Dermis microvascular lymphatic vessel endothelial cell (primary cell): Measurements from ENCODE around the gene DOK6. TPM values are rescaled to one million over a fixed set of nuclear protein-coding genes. Genes with fewer than 3 reads are reported as not detected.

Experiments used
- DNase-seq, 2 donors: peaks; one replicate each; pipeline versions ENCODE4 v3.0.0 to v3.0.0-alpha.2; 2010; ENCODE audit warnings: low read depth in 2 of 2
- total RNA-seq: library from RNA; depleted of rRNA; stranded (reverse); fragments of >200 nt; gene quantifications from 2 replicates; pipeline ENCODE4 v1.2.1, GENCODE V29; 2014

The DOK6 gene
- total RNA-seq, 1 donor from 2014 or later: 0.51 TPM

GRCh38 chr18:69432847-69433246 is 32.2 kb downstream of the DOK6 start:
- DNase-seq: no peak

- no peak for DNase-seq
Measured at GRCh38 chr18:69435000-69435399, 34.3 kb downstream of the DOK6 start.

DNA sequence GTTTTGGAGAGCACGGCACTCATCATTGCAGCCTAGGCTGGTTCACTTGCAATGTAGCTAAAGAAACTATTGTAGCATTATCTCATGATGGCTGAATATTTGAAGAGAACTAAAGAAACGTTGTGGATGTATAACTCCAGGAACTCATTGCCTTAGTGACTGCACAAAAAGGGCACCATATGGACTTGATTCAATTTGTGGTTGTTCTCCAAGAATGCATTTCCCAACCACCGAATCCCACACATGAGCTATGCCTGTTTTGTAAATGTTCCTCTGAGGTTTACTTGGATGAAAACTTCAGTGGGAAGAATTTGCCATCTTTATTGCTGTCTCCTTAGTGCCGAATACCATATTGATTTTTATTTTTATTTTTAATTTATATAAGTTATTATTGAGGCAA is 43.5 kb downstream of the DOK6 start:
- DNase-seq: no peak

GRCh38 chr18:69447886-69448285 is 47.2 kb downstream of the DOK6 start:
- no peak for DNase-seq

- no peak for DNase-seq
Measured at GRCh38 chr18:69455125-69455524, 54.4 kb downstream of the DOK6 start.

- DNase-seq: no peak
Measured at GRCh38 chr18:69469444-69469919, 68.8 kb downstream of the DOK6 start.

DNA sequence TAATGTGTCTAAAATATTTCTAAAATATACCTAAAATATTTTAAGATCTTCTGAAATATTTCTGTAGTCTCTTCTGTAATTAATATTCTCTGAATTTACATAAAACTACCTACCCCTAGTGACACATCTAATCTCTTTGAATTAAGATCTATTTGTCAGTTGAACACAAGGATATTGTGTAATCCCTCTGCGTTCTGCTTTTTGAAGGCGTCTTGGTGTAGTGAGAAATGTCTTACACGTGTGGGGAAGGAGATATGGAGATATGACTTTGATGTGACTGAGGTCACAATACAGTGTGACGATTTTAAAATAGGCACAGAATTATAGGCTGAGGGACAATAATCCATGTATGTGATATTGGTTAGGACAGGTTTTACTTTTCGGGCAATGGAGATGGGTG is 79.8 kb downstream of the DOK6 start:
- no peak for DNase-seq

DNA sequence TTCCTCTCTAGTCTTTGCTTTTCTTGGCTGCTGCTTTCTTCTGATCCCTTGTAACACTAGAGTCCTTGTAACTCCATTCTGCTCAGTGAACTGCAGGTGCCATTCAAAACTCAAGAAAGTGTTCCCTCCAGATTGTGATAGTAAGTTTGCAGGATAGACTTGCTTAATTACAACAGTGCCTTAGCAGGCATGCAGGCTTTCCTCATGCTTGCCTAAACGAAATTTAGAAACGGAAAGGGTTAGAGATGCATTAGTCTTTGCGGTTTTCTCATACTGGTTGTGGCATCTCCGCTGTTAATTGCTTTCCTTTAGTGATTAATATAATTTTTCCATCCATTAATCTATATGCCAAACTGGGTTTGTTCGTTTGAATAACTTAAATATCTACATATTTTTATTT is 82.9 kb downstream of the DOK6 start:
- no peak for DNase-seq

GRCh38 chr18:69484699-69485396 is 84.2 kb downstream of the DOK6 start:
- peak; percentile 33 to 89 for DNase-seq

DNA sequence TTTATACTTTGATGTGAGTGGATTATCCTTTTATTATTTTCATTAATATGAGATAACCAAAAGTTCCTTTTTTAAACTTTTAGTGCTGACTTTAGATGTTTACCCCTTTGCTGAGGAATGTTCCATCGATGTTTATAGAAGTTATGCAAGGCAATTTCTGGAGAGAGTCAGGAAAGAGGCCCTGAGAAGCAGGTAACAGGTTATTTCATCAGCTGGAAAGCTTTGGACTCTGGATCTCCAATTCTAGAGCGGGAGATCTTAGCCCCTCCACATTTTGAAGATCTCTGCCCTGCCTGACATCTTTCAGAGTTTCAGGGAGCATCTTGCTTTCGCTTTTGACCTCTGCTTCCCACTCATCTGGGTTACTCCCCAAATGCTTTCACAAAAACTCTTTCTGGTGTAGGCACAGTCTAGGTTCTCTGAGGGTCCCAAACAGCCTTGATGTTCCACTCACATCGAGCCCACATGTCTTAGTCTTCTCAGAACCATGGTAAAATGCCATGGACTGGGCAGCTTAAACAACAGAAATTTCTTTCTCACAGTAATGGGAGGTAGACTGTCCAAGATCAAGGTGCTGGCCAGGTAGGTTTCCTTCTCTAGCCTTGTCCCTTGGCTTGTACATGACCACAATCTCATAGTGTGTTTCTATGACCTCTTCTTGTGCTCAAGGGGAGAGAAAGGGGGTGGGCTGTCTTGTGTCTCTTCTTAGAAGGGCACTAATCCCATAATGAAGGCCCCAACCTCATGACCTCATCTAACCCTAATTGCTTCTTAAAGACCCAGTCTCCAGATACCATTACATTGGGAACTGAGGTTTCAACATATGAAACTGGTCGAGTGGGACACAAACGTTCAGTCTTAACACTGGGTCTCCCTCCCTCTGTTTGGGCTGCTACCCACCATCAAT is 87.1 kb downstream of the DOK6 start:
- DNase-seq: no peak

DNA sequence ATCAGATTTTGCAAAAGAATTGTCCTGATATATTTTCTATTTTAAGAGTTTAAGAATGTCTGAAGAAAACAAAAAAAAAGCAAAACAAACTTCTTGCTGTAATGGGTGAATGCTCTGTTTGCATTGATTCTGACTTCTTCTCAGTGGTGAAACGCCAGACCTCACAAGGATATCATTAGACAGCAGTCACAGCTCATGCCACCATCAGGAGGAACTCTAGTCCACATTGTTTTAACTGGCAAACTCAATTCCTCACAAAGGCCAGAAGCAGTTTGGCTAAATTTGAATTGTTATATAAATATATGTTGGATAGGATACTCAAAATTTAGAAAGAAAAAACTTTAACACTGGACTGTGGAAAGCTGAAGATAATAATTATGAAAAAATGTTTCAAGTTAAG is 89.4 kb downstream of the DOK6 start:
- DNase-seq: no peak

- DNase-seq: no peak
Measured at GRCh38 chr18:69490813-69491212, 90.1 kb downstream of the DOK6 start.

GRCh38 chr18:69491576-69491975 is 90.9 kb downstream of the DOK6 start:
- DNase-seq: no peak

DNA sequence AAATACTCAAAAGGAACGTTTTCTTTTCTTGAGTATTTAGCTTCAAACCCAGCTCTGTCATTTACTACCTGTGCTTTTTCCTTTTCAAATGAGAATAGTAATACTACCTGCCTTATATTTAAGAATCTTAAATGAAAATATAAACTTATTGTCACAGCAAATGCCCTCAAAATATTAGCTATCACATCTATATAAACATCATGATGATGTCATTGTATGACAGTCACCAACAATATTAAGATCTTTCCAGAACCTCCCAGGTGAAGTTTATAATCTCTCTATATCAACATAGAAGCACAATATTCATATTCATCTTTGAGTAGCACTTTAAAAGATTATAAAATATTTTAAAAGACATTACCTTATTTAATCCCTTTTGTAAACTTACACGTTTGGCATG is 92.2 kb downstream of the DOK6 start:
- no peak for DNase-seq

DNA sequence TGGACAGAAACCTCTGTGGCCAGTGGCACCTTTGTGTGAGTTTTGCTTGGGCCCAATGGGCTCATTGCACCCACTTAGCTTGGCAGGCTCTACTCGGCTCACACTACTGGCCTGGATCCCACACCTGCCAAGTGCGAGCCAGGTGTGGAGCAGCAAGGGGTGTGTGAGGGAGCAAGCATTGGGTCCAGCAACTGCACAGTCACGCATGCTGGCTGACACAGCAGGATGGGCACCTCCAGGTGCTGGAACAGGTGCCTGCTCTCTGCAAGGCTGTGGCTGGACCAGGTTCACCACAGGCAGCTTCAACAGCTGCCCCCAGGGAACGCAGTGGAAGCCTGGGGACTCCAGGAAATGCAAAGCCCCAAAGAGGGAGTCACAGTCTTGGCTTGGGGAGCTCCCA is 94.2 kb downstream of the DOK6 start:
- DNase-seq: no peak

GRCh38 chr18:69495338-69495737 is 94.7 kb downstream of the DOK6 start:
- DNase-seq: no peak

GRCh38 chr18:69495841-69496533 is 95.3 kb downstream of the DOK6 start:
- no peak for DNase-seq

- no peak for DNase-seq
Measured at GRCh38 chr18:69518989-69519388, 118.3 kb downstream of the DOK6 start.

DNA sequence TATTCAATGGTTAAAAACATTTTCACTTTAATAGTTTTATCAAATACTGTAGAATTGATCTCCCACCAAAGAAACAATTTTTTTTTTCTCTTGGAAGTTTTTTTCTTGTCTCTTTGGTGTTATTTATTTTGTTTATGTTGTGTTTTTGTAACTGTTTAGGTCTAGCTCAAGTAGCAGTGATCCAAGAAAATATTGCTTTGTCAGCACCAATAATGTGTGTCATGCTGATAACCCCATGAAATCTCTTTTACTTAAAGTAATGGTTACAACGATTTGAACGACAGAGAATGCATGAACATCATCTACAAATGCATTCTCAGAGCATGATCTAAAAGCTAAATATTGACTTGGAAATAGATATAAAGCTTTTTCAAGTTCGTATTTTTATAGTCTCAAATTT is 122.9 kb downstream of the DOK6 start:
- DNase-seq: no peak

DNA sequence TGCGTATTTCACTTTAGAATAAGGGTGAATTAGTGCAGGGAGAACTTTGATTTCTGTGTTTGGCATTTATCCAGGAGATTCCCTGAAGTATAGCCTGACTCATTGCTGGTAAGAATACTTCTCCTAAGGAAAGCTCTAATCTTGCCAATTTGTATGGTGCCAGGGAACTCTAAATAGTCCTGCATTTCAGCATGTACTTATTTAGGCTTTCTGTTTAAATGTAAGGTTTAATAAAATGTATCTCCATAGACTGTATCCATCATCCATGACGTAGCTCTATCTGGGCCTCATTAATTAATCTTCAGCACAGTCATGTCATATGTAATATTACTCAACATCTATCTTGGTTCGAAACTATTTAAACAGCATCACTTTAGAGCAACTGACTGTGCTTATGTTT is 127.7 kb downstream of the DOK6 start:
- no peak for DNase-seq

GRCh38 chr18:69529151-69529550 is 128.5 kb downstream of the DOK6 start:
- no peak for DNase-seq

DNA sequence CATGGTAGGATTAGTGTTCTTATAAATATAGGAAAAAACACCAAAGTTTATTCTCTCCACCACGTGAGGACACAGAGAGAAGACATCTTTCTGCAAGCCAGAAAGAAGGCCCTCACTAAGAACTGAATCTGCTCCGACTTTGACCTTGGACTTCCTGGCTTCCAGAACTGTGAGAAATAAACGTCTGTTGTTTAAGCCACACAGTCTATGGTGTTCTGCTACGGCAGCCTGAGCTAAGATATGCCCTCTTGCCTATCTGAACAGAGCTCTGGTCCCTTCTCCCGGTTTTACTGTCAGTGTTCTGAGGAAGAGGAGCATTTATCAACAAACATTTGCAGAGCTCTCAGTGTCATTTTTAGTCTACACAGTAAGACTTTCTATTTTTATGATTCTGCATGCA is 131.3 kb downstream of the DOK6 start:
- no peak for DNase-seq
